HepG2 (cell line): ENCODE results near the gene SDR39U1. TPM values are rescaled to one million over a fixed set of nuclear protein-coding genes. Genes with fewer than 3 reads are reported as not detected.

ENCODE experiments used
- ATF7-NPFF ChIP-seq: sonication (generic); formaldehyde crosslinking; IDR thresholded peaks from 2 replicates; pipeline ENCODE4 v1.8.1; 2023; ENCODE audit warnings: mild to moderate bottlenecking, low read depth, missing genetic modification reagents, moderate library complexity
- CC2D1A ChIP-seq: sonication (generic); formaldehyde crosslinking; IDR thresholded peaks from 2 replicates; pipeline ENCODE4 v1.8.1; 2023; ENCODE audit warnings: mild to moderate bottlenecking, missing genetic modification reagents
- CHCHD3 ChIP-seq: sonication (generic); formaldehyde crosslinking; IDR thresholded peaks from 2 replicates; pipeline ENCODE4 v1.8.0; 2022; ENCODE audit warnings: mild to moderate bottlenecking, missing genetic modification reagents, moderate library complexity
- GATAD1 ChIP-seq: IDR thresholded peaks from 2 replicates; pipeline ENCODE4 v1.6.1; 2016; ENCODE audit warnings: missing genetic modification reagents, missing compliant biosample characterization
- HCFC1 ChIP-seq: fragments of 150-350 bp; IDR thresholded peaks from 2 replicates; pipeline ENCODE4 v1.6.1; 2014; ENCODE audit warnings: low read depth, low read length
- HDAC1 ChIP-seq: sonication (generic); formaldehyde crosslinking; IDR thresholded peaks from 2 replicates; pipeline ENCODE4 v1.5.1; 2020; ENCODE audit warnings: mild to moderate bottlenecking, missing genetic modification reagents
- HOXA9 ChIP-seq: sonication (generic); formaldehyde crosslinking; IDR thresholded peaks from 2 replicates; pipeline ENCODE4 v1.8.1; 2022; ENCODE audit warnings: missing genetic modification reagents, mild to moderate bottlenecking, moderate library complexity, borderline replicate concordance
- KLF12 ChIP-seq: sonication (generic); formaldehyde crosslinking; IDR thresholded peaks from 2 replicates; pipeline ENCODE4 v1.4.0; 2020; ENCODE audit warnings: missing genetic modification reagents, borderline replicate concordance
- MEF2D ChIP-seq: sonication (generic); formaldehyde crosslinking; IDR thresholded peaks from 2 replicates; pipeline ENCODE4 v1.5.1; 2020; ENCODE audit warnings: mild to moderate bottlenecking, missing genetic modification reagents
- MIER2 ChIP-seq: IDR thresholded peaks from 2 replicates; pipeline ENCODE4 v1.6.1; 2016; ENCODE audit warnings: missing biosample characterization, missing genetic modification reagents
- NR2F6 ChIP-seq, 2 experiments: IDR thresholded peaks; 2 replicates each; pipeline ENCODE4 v1.6.1; 2016; ENCODE audit warnings: antibody characterized with exemption in 1 of 2, mild to moderate bottlenecking in 1 of 2
- THYN1 ChIP-seq: sonication (generic); formaldehyde crosslinking; IDR thresholded peaks from 2 replicates; pipeline ENCODE4 v1.8.1; 2023; ENCODE audit warnings: low read depth, mild to moderate bottlenecking, moderate library complexity, missing genetic modification reagents, borderline replicate concordance
- ZKSCAN8 ChIP-seq: IDR thresholded peaks from 2 replicates; pipeline ENCODE4 v1.6.1; 2016; ENCODE audit warnings: borderline replicate concordance, missing genetic modification reagents, missing compliant biosample characterization
- ZNF615 ChIP-seq: sonication (generic); formaldehyde crosslinking; IDR thresholded peaks from 2 replicates; pipeline ENCODE4 v1.5.0; 2020; ENCODE audit warnings: mild to moderate bottlenecking, missing genetic modification reagents, borderline replicate concordance
- ZNF816 ChIP-seq: sonication (generic); formaldehyde crosslinking; IDR thresholded peaks from 2 replicates; pipeline ENCODE4 v1.8.0; 2022; ENCODE audit warnings: missing genetic modification reagents, mild to moderate bottlenecking, borderline replicate concordance
- polyA plus RNA-seq, 8 experiments: library from polyadenylated mRNA; depleted of rRNA in 3 of 8; stranded (reverse) in 7 of 8; unstranded in 1 of 8; fragments of >200 nt; fragmentation: Illumina TruSeq in 4 of 8; extraction: Trizol in 4 of 8; gene quantifications; 2 replicates each; pipeline versions ENCODE4 v1.2.1 to v1.2.3, GENCODE V29; 2011 to 2016; ENCODE audit warnings: low read depth in 4 of 8, missing spikeins in 1 of 8, mixed read lengths in 1 of 8; ENCODE audit not compliant: insufficient read depth in 1 of 8
- total RNA-seq, 5 experiments: library from RNA; depleted of rRNA; stranded (reverse); fragments of >200 nt; fragmentation: Illumina TruSeq; extraction: Trizol; gene quantifications; 2 replicates each; pipeline ENCODE4 v1.2.3, GENCODE V29; 2016; ENCODE audit warnings: low read depth in 1 of 5
- TF ChIP-seq, protein P1 (sequence below): sonication (generic); formaldehyde crosslinking; IDR thresholded peaks from 2 replicates; pipeline ENCODE4 v1.9.0; 2021; ENCODE audit warnings: missing genetic modification reagents, mild to moderate bottlenecking, borderline replicate concordance
- TF ChIP-seq, protein P2 (sequence below): sonication (generic); formaldehyde crosslinking; IDR thresholded peaks from 2 replicates; pipeline ENCODE4 v1.4.0; 2020; ENCODE audit warnings: low read depth, missing genetic modification reagents
- TF ChIP-seq, protein P3 (sequence below): sonication (generic); formaldehyde crosslinking; IDR thresholded peaks from 2 replicates; pipeline ENCODE4 v1.4.0; 2020; ENCODE audit warnings: missing genetic modification reagents, borderline replicate concordance
- TF ChIP-seq, protein P4 (sequence below): sonication (generic); formaldehyde crosslinking; IDR thresholded peaks from 2 replicates; pipeline ENCODE4 v1.9.0; 2021; ENCODE audit warnings: missing genetic modification reagents, borderline replicate concordance
- TF ChIP-seq, protein P5 (sequence below): conservative IDR thresholded peaks from 2 replicates; pipeline ENCODE4 v1.6.1; 2018; ENCODE audit warnings: missing genetic modification reagents

Gene SDR39U1
- total and polyA plus RNA-seq, 2 of the 13 experiments (the other 11 are each of a cell fraction or from before 2014, with no cell fraction given) = 34.4 to 129 TPM

DNA sequence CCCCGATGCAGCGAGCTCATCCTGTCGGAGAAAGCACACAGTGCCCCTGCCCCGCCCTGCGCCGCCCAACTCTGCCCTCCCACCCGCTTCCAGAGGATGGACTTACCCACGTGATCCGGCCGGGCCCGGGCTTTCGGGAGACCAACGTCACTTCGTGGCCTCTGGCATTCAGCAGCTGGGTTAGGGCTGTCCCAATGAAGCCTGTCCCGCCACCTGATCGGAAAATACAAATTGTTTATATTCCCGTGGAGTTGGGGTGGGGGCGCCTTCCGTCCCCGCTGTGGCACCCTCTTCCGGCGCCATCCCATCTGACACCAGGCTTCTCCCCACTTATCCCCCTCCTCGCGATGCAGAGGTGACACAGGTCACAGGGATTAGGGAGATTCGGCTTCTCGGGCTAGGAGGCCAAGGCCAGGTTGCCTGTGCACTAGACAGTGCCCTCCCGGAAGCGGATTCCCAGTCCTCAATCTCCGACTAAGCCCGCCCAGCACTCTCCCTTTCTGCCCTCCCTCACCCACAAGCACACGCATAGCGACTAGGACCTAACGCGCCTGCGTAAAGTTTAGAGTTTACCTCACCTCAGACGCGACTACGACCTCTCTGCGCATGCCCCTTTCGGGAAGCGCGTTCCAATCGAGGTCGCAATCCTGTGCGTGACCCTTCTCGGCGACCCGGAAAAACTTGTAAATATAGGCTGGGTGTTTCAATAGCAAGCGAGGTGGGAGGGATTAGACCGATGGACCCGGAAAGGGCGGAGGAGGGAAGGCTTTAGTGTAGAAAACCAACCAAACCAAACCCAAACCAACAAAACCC is at the start of gene SDR39U1 (continued):
- TF ChIP-seq KLF12 (CRISPR knock-in tag) = peak; percentile 94
- TF ChIP-seq MIER2 (CRISPR knock-in tag) = peak; percentile 14
- TF ChIP-seq HOXA9 (CRISPR knock-in tag) = no peak
- TF ChIP-seq, protein P1, sequence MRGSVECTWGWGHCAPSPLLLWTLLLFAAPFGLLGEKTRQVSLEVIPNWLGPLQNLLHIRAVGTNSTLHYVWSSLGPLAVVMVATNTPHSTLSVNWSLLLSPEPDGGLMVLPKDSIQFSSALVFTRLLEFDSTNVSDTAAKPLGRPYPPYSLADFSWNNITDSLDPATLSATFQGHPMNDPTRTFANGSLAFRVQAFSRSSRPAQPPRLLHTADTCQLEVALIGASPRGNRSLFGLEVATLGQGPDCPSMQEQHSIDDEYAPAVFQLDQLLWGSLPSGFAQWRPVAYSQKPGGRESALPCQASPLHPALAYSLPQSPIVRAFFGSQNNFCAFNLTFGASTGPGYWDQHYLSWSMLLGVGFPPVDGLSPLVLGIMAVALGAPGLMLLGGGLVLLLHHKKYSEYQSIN (CRISPR knock-in tag) = no peak
- TF ChIP-seq, protein P2, sequence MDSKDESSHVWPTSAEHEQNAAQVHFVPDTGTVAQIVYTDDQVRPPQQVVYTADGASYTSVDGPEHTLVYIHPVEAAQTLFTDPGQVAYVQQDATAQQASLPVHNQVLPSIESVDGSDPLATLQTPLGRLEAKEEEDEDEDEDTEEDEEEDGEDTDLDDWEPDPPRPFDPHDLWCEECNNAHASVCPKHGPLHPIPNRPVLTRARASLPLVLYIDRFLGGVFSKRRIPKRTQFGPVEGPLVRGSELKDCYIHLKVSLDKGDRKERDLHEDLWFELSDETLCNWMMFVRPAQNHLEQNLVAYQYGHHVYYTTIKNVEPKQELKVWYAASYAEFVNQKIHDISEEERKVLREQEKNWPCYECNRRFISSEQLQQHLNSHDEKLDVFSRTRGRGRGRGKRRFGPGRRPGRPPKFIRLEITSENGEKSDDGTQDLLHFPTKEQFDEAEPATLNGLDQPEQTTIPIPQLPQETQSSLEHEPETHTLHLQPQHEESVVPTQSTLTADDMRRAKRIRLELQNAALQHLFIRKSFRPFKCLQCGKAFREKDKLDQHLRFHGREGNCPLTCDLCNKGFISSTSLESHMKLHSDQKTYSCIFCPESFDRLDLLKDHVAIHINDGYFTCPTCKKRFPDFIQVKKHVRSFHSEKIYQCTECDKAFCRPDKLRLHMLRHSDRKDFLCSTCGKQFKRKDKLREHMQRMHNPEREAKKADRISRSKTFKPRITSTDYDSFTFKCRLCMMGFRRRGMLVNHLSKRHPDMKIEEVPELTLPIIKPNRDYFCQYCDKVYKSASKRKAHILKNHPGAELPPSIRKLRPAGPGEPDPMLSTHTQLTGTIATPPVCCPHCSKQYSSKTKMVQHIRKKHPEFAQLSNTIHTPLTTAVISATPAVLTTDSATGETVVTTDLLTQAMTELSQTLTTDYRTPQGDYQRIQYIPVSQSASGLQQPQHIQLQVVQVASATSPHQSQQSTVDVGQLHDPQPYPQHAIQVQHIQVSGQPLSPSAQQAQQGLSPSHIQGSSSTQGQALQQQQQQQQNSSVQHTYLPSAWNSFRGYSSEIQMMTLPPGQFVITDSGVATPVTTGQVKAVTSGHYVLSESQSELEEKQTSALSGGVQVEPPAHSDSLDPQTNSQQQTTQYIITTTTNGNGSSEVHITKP (CRISPR knock-in tag) = peak; percentile 76; the same call in 1 of the 2 replicates
- peak; percentile 92 for TF ChIP-seq HDAC1 (CRISPR knock-in tag)
- TF ChIP-seq NR2F6 (IDR thresholded peaks at IDR 0.05) = peak; percentile 62
- TF ChIP-seq NR2F6 (CRISPR knock-in tag; IDR thresholded peaks at IDR 0.05) = peak; percentile 67
- TF ChIP-seq ATF7-NPFF (CRISPR knock-in tag) = peak; percentile 94
- TF ChIP-seq ZKSCAN8 = peak; percentile 90; the same call in 1 of the 2 replicates
- peak; percentile 81 for TF ChIP-seq HCFC1
- no peak for TF ChIP-seq THYN1 (CRISPR knock-in tag)
- TF ChIP-seq, protein P3, sequence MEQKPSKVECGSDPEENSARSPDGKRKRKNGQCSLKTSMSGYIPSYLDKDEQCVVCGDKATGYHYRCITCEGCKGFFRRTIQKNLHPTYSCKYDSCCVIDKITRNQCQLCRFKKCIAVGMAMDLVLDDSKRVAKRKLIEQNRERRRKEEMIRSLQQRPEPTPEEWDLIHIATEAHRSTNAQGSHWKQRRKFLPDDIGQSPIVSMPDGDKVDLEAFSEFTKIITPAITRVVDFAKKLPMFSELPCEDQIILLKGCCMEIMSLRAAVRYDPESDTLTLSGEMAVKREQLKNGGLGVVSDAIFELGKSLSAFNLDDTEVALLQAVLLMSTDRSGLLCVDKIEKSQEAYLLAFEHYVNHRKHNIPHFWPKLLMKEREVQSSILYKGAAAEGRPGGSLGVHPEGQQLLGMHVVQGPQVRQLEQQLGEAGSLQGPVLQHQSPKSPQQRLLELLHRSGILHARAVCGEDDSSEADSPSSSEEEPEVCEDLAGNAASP (CRISPR knock-in tag) = peak; percentile 75
- TF ChIP-seq ZNF615 (CRISPR knock-in tag) = no peak
- TF ChIP-seq CHCHD3 (CRISPR knock-in tag) = no peak; the same call in 1 of the 2 replicates
- TF ChIP-seq, protein P4, sequence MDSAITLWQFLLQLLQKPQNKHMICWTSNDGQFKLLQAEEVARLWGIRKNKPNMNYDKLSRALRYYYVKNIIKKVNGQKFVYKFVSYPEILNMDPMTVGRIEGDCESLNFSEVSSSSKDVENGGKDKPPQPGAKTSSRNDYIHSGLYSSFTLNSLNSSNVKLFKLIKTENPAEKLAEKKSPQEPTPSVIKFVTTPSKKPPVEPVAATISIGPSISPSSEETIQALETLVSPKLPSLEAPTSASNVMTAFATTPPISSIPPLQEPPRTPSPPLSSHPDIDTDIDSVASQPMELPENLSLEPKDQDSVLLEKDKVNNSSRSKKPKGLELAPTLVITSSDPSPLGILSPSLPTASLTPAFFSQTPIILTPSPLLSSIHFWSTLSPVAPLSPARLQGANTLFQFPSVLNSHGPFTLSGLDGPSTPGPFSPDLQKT (CRISPR knock-in tag) = peak; percentile 87; the same call in 1 of the 2 replicates
- peak; percentile 90 for TF ChIP-seq MEF2D (CRISPR knock-in tag)
- peak; percentile 97 for TF ChIP-seq CC2D1A (CRISPR knock-in tag)
- TF ChIP-seq ZNF816 (CRISPR knock-in tag) = peak; percentile 97; the same call in 1 of the 2 replicates
- TF ChIP-seq, protein P5, sequence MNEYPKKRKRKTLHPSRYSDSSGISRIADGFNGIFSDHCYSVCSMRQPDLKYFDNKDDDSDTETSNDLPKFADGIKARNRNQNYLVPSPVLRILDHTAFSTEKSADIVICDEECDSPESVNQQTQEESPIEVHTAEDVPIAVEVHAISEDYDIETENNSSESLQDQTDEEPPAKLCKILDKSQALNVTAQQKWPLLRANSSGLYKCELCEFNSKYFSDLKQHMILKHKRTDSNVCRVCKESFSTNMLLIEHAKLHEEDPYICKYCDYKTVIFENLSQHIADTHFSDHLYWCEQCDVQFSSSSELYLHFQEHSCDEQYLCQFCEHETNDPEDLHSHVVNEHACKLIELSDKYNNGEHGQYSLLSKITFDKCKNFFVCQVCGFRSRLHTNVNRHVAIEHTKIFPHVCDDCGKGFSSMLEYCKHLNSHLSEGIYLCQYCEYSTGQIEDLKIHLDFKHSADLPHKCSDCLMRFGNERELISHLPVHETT (CRISPR knock-in tag) = peak; percentile 80
- peak; percentile 97 for TF ChIP-seq GATAD1
